ENCODE measurements around the gene CDH1.
"Not testable (repeated sequence)": the region's sequence is repeated elsewhere in the genome, so short reads cannot be mapped to it uniquely, and the experiment has no call there.

CDH1 gene

DNA sequence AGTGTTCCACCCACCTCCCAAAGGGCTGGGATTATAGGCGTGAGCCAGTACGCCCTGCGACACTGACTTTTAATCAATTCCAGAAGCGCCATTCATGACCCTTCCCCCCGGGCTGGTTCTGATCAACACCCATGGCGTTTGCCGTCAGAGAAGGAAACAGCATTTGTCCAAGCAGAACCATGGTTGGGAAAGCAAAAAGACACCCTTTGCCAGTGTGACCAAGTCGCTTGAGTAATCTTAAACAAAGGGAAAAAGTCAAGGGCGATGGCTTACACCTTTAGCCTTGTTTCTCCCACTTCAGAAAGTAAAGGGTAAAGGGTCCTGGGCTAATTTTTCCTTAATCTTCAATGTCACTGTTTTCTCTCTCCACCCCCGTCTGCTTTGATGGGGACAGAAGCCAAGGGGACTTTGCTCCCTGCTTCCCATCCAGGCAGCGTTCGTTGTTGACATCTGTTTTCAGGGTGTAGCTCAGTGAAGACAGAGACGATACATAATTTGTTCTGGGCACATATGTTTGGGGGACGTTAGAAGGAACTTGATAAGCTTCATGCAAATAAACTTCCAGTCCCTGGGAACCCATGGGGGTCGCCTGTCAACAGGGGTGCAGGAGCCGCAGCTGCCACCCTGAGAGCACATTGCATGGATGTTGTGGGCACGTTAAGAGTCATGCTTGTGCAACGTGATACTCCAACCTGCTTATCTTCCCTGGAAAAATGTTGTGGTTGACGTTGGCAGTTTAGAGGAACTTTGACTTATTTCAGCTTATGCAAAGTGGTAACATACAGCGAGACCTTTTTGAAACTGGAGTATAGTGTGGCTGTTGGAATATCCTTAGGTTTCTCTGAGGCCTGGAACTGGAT, 55.6 kb downstream of the CDH1 start:
- no peak for DNase-seq

DNA sequence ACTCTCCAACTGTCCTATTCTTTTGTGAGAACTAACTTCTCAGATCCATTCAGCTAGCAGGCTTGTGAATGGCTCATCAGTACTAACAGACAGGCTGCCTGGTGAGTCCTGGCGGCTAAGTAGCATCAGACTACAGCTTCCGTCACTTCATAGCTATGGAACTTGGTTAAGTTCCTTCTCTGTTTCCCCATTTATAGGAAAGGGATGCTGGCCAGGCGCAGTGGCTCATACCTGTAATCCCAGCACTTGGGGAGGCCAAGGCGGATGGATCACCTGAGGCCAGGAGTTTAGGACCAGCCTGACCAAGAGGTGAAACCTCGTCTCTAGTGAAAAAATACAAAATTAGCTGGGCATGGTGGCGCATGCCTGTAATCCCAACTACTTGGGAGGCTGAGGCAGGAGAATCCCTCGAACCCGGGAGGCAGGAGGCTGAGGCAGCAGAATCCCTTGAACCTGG, 56.3 kb downstream of the CDH1 start:
- no peak for DNase-seq

DNA sequence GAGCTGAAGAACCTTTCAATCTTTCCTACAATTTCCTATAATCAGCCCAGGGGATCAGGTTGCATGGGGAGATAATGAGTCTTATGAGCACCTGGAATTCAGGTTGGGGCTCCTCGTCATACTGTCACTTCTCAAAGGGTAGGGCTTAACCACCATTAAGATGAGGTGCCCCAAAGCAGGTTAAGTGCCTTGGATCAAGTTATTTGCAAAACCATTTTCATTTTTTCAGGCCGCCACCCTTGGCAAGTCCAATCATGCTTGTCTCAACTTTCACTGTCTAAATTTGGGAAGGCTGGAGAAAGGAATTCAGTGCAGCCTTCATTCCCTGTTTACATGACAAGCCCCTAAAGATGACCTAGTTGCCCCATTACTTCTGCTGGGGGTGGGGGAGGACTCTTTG, 61.3 kb downstream of the CDH1 start:
- no peak for DNase-seq

DNA sequence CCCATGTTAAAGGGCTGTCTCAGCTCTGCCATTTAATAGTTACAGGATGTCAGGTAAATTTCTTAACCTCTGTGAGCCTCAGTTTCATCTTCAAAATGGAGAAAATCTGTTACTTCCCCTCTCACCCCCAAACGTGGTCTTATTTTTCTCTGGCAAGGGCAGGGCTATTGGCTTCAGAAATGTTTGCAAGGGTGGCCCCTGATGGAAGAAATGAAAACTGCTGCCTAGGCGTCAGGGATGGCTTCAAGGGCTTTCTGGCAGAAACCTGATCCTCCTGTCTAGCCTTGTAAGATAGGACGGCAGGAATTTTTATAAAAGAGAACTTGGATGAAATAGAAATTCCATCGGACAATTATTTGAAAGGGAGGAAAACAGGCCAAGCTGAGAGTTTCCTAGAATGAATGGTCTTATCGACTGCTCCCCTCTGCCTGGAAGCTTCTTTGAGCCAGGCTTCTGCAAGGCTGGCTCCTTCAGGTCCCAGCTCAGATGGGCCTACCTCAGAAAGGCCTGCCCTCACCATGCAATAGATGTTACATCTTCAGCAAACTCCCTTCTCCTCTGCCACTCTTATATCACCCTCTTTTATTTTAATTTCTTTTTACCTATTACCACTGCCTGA, 63.3 kb downstream of the CDH1 start:
- DNase-seq, result no peak

DNA sequence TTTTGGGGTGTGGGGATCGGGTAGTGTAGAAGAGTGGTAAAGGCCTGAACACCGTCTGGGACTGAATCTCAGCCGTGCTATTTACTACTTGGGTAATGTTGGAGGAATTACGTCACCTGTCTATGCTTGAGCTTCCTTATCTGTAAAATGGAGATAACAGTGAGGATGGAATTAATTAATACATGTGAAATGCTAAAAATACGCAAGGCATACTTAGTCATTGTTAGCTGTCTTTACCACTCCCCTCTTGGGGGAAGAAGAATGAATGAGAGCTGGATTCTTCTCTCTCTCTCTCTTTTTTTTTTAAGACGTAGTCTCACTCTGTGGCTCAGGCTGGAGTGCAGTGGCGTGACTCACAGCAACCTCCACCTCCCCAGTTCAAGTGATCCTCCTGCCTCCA, 65.1 kb downstream of the CDH1 start:
- DNase-seq, result no peak

DNA sequence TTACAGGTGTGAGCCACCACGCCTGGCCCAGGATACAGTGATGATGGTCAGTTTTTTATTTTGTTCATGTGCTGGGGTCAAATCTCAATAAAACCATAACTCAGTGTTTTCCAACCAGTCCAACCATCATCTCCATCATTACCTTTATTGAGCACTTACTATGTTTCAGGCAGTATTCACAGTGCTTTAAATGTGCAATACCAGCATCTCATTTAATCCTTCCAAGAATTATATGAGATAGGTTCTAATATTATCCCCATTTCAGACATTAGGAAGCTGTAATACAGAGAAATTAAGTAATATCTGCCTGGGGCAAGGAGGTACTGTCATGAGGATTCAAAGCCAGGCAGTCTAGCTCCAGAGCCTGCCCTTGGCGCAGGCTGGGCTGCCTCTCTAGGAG, 69.3 kb downstream of the CDH1 start:
- no peak for DNase-seq

DNA sequence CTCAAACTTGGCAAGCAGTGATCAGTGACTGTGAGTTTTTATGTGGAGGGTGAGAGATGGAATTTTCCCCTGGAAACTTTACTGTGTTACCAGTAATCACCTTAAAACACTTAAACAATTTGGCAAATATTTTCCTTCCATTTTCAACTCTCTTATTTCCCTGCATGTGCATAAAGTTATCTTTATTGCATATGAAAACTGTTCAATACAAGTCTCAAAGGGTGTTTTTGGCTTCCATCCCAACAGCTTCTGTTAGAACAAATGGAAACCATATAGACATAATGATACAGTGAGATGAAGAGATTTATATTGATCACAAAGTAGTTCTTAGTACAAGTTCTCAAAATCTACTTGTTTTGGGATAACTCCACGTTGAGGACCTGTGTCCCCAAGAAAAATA, 69.9 kb downstream of the CDH1 start:
- DNase-seq, result no peak

DNA sequence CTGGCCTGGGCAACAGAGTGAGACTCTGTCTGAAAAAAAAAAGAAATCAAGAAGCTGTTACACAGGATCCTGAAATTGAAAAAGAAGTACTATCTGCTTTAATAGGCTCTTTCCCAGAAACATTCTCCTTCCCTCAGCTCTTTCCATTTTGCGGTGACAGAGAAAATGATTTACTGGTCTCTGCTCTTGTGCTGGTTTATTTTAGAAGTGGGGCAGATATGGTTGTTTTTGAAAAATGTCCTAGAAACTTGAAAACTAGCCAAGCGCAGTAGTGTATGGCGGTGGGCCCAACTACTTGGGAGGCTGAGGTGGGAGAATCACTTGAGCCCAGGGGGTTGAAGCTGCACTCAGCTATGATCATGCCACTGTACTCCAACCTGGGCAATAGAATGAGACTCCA, 77.4 kb downstream of the CDH1 start:
- DNase-seq, result no peak

DNA sequence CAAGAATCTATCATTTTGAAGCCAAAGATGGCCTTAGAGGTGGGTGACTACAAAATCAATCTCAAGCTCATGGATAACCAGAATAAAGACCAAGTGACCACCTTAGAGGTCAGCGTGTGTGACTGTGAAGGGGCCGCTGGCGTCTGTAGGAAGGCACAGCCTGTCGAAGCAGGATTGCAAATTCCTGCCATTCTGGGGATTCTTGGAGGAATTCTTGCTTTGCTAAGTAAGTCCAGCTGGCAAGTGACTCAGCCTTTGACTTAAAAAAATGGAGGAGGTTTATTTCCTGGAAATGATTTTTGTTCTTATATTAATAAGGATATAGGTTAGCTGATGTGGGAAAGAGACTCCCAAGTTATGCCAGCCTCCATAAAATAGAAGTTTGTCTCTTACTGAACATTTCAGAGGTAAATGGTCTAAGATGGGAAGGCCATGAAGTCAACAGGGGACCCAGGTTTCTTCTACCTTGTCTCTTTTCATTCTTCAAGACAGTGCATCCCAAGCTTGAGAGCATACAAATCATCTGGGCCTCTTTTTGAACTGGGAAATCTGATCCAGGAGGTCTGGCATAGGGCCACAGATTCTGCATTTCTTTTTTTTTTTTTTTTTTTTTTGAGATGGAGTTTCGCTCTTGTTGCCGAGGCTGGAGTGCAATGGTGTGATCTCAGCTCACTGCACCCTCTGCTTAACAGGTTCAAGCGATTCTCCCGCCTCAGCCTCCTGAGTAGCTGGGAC, 86.5 kb downstream of the CDH1 start:
- DNase-seq, result no peak

DNA sequence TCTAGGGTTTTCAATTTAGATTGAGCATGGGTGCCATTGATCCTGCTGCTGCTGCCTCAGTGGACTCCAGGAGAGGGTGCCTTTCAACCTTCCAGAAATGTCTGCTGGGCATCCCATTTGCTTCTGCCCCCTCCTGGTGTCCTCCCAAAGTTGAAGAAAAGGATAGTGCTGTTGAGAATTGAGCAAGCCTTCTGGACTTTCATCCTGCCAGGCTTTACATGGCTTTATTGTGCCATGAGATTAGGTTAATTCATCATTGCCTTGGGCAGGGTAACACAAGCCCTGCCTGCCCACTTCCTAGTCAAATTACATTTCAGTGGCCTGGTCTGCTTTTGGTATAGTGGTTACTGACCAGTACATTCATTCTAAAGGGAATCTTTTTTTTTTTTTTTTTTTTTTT, 88.3 kb downstream of the CDH1 start:
- no peak for DNase-seq

DNA sequence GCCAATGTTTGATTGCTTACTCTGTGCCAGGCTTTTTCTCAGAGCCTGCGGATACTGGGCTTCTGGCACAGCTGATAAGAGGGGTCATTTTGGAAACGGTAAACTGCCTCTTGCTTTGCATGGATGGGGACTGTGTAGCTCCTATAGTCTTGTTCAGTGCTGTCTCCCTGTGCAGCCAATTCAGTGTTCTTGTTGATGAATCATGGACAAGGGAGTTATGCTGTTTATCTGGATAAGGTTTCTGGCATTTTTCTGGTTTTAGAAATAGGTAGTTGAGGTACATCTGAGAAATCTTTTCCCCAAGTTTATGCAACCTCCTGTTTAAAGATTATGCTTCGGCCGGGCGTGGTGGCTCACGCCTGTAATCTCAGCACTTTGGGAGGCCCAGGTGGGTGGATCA, 89.6 kb downstream of the CDH1 start:
- DNase-seq, result no peak

DNA sequence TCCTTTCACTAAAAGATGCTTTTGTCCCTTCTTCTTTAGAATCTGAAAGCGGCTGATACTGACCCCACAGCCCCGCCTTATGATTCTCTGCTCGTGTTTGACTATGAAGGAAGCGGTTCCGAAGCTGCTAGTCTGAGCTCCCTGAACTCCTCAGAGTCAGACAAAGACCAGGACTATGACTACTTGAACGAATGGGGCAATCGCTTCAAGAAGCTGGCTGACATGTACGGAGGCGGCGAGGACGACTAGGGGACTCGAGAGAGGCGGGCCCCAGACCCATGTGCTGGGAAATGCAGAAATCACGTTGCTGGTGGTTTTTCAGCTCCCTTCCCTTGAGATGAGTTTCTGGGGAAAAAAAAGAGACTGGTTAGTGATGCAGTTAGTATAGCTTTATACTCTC, 96.2 kb downstream of the CDH1 start:
- DNase-seq, result no peak

DNA sequence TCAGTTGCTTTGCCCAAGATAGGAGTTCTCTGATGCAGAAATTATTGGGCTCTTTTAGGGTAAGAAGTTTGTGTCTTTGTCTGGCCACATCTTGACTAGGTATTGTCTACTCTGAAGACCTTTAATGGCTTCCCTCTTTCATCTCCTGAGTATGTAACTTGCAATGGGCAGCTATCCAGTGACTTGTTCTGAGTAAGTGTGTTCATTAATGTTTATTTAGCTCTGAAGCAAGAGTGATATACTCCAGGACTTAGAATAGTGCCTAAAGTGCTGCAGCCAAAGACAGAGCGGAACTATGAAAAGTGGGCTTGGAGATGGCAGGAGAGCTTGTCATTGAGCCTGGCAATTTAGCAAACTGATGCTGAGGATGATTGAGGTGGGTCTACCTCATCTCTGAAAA, 97.5 kb downstream of the CDH1 start:
- no peak for DNase-seq

DNA sequence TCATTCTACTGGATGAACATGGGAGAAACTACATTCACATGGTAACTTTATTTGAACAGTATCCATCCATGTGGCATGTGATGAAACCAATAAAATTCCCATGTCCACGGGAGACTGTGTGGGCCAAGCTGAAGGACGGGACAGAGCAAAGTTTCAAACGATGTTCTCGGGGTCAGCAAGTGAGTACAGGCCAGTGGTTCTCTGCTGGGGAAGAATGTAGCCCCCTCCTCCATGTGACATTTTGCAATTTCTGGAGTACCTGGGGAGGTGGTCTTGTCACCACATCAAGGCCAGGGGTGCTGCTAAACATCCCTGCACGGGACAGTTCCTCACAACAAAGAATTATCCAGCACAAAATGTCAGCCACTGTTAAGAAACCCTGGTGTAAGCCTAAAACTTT, 98.9 kb downstream of the CDH1 start:
- no peak for DNase-seq

DNA sequence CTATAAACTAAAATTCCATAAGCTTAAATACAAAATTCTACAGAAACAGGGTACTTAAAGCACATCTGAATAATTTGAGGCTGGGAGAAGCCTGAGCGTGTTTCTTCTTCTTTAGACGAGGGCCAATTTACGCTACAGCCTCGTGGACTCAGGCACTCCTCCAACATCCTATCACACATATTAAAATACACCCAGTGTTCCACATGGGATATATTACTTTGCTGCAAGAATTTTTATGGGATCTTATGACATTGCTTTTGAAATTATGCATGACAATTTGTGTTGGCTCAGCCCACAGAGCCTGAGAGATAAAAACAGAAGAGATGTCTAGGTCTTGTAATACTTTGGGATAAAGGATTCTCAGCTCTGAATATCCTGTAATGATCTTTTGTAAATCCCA, 102.7 kb downstream of the CDH1 start:
- no peak for DNase-seq

DNA sequence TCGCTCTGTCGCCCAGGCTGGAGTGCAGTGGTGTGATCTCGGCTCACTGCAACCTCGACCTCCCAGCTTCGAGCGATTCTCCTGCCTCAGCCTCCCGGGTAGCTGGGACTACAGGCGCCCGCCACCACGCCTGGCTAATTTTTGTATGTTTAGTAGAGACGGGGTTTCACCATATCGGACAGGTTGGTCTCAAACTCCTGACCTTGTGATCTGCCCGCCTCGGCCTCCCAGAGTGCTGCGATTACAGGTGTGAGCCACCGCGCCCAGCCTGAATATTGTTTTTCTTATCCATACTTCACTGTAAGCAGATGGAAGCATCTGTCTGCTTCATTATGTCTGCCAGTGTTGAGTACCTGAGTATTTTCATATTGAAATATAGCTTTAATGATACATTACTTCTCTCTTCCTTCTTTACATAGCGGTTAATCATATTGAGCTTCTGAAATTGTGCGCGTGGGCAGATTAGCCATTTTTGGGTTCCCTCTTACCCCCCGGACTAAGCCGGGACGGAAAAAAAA, 105.9 kb downstream of the CDH1 start:
- DNase-seq, result not testable (repeated sequence)

DNA sequence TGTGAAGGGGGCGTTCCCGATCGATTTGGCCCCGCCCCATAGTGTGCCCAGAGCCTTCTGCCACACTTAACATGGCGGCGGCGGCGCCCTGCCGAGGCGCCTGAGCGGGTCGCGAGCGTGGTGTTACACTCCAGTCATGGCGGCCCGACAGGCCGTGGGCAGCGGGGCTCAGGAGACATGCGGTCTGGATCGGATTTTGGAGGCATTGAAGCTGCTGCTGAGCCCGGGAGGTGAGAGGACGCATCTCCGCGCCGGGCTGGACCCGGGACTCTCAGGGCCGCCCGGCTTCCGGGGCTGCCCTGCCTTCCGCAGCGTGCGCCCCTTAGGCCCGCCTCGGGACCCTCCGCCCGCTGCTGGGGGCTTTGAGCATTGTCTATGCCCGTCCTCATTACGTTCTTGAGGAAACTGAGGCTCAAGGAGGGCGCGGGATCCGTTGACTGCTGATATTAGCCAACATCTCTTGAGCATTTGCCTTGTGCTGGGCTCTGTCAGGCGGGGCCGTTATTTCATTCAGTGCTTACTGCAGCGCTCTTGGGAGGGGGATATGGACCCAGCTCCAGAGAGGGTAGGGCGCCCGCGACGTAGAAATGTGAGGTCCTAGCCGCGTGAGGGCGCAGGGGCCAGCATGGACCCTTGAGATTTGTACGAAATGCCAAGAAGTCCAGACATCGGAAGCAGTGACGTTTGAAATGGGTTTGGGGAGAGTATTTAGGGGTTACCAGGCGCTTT, 106.6 kb downstream of the CDH1 start, which contains the start of gene TANGO6:
TSS of gene TANGO6 (plus strand) at position 50 of the 729 bp plus-strand sequence. CDS start at position 137, 87 bp downstream.
- DNase-seq, result peak; percentile 34

DNA sequence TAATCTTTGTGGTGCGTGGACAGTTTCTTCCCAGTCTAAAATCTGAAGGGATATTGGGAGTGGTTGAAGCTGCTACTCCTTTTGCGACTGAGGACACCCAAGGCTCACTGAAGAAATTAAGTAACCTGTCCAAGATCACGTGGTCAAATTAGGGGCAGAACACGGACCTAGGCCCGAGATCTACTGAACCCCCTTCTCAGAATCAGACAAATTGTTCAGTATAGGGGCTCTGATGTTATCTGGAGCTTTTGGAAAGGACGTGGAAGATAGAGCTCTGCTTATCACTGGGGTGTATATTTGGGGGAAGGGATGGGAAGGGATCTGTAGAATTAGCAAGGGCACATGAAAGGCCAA, 107.1 kb downstream of the CDH1 start:
- no peak for DNase-seq

DNA sequence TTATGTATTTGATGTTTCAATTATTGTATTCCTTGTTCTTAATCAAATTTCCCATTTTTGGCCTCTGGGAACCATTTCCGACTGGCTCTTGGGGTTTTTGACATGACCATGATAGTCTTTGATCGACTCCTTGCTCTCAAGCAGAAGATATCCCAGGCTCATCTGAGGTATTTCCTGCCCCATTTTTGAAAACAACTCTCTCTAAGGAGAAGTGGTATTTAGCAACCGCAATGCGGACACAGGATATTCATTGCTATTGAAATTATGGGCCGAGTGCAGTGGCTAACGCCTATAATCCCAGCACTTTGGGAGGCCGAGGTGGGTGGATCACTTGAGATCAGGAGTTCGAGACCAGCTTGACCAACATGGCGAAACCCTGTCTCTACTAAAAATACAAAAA, 111.7 kb downstream of the CDH1 start:
- DNase-seq, result no peak

DNA sequence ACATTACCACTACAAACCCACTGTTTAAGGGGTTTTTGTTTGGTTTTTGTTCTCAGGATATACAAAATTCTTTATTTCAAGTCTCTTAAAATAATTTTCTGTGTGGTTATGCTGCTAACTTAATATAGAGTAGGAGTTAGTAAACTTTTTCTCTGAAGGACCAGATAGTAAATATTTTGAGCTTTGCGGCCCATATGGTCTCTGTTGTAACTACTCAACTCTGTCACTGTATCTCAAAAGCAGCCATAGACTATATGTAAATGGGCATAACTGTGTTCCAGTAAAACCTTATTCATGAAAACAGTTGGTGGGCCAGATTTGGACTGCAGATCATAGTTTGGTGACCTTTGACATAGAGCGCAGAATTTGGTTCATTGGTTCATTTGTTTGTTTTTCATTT, 113.4 kb downstream of the CDH1 start:
- no peak for DNase-seq

DNA sequence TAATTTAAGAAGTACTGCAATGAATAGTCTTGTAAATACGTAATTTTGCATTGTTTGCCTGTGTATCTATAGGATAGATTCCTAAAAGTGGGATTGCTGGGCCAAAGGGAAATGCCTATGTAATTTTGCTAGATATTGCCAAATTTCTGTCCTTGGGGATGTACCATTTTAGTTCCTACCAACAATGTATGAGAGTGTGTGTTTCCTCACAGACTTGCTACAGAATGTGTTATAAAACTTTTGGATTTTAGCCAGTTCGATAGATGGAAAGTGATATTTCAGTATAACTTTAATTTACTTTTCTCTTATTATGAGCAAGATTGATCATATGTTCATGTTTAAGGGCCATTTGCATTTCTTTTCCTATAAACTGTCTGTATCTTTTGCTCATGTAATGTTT, 114.5 kb downstream of the CDH1 start:
- no peak for DNase-seq

DNA sequence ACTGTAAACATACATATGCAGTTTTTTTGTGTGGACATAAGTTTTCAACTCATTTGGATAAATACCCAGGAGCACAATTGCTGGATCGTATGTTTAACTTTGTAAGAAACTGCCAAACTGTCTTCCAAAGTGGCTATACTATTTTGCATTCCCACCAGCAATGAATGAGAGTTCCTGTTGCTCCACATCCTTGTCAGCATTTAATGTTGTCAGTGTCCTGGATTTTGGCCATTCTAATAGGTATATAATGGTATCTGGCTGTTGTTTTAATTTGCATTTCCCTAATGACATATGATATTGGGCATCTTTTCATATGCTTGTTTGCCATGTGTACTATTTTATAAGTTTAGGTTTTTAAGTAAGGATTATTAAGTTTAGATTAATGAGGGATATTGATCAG, 120.4 kb downstream of the CDH1 start:
- no peak for DNase-seq

DNA sequence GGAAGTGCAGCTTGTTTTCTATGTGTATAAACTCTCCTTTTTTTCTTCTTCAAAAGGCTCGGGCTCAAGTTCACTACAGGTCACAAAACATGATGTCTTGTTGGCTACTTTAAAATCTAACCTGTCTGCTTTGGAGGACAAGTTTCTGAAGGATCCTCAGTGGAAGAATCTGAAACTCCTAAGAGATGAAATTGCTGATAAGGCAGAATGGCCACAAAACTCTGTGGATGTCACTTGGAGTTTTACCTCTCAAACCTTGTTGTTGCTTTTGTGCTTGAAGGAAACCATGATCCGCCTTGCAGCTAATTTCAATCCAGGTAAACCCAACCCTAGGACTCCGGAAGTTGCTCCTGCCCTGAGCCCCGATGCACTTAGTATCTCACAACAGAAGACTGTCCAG, 122.7 kb downstream of the CDH1 start:
- DNase-seq, result no peak
